NCI-H526 (cell line): ENCODE results near the gene MAP7D2.
A peak's percentile ranks its signal among the peaks of the same experiment; 100 is the strongest.

Experiments
- DNase-seq, 2 experiments: peaks; one replicate each; lab custom pipeline; 2025; lab: John Stamatoyannopoulos, UW

Gene MAP7D2

DNA sequence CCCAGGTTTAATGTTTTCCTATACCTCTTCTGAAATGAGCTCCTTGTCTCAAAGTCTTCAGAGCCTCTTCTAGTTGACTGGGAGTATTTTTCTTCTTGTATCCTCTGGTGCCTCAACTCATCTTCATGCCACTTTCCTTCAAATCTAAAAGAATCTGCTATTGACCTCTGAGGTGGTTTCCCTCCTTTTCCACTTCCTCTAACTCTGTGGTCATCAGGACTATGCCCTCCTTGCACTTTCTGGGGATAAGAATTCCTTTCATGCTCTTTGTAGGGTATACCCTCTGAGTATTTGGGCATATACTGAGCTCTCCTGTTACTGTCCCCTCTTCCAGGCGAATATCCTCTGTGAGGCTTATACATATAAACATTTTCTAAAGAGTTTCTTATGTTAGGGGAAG is 150.7 kb downstream of the MAP7D2 start:
- DNase-seq = no peak

GRCh38 chrX:19964017-19964710 is 152.5 kb downstream of the MAP7D2 start:
- no peak for DNase-seq

DNA sequence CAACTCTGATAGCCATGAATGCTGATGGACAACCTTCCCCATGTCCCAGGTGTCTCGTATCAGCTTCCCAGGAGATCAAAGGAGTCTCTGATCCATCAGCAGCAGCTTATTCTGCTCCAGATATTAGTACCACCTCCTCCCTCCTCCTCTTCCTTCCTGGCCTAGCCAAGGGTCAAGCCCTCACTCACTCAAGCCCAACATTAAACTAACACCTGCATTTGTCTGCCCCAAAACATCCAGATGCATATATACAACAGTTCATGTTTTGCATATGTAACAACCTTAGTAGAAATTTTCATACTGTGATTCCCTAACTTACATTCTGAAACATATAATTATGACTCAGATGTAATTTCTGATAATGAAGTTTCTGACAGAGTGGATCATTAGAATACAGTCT is 155.8 kb downstream of the MAP7D2 start:
- peak in 1 of 2 experiments; percentile 6 for DNase-seq

DNA sequence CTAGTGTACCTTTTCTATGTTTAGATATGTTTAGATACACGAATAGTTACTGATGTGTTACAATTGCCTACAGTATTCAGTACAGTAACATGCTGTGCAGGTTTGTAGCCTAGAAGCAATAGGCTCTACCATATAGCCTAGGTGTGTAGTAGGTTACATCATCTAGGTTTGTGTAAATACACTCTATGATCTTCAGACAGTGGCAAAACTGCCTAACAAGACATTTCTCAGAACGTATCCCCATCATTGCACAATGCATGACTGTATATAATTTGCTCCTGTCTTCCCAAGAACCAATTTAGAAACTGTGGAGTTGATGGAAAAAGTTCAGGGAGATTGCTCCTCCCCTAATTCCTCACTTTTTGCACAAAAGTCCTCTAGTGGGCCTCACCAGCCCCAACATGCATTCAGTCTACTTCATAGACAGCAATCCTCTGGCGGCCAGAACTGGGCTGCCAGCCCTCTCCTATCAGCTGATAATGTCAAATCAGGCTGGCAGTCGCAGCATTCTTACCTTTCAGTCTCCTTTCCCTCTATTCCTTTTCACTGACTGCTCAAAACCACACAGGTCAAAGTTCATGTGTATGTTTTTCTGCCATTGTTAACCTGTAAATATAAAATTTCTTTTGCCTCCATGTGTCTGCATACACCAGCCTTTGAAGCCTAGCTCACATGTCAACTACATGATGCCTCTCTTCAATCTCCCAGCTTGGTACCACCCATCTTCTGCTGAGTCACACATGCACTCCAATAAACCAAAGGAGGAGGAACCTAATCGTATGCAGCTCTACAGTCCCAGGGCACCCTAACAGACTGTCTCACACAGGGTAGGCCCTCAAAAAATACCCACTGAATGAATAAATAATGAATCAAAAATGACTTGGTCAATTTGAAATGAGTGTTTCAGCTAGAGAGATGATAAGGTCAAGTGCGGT is 157.9 kb downstream of the MAP7D2 start:
- DNase-seq = no peak

- no peak for DNase-seq
Measured at GRCh38 chrX:19956923-19957322, 159.8 kb downstream of the MAP7D2 start.
